H1 (cell line): ENCODE data around the gene SKAP2. TPM values are rescaled to one million over a fixed set of nuclear protein-coding genes. Genes with fewer than 3 reads are reported as not detected.

Experiments
- CTCF ChIA-PET: fragments of 300-600 bp; sonication (Branson Sonifier 250); formaldehyde crosslinking; loops from one replicate; lab custom pipeline; 2021; ENCODE audit not compliant: partially characterized antibody; lab: Charles Lee
- POLR2A ChIA-PET: fragments of 300-600 bp; sonication (Branson Sonifier 250); formaldehyde crosslinking; loops from one replicate; lab custom pipeline; 2021; ENCODE audit warnings: inconsistent platforms; ENCODE audit not compliant: partially characterized antibody; lab: Charles Lee
- DNase-seq, 2 experiments: peaks; one replicate each; pipeline versions ENCODE4 v3.0.0 to v3.0.0-alpha.2; 2010 to 2022; ENCODE audit warnings: low spot score in 2 of 2, low read depth in 1 of 2, mixed read lengths in 1 of 2
- FAIRE-seq: peaks from 2 replicates; lab custom pipeline; 2011; peaks lifted over from hg19 to GRCh38; lab: Jason Lieb, UNC
- H2AFZ ChIP-seq: 2 replicates; pipeline ENCODE4 v1.8.1; 2012; ENCODE audit warnings: low read length, inconsistent platforms
- H2AK5ac ChIP-seq: 2 replicates; pipeline ENCODE4 v1.6.1; 2013; ENCODE audit warnings: low read depth, low read length
- H2BK120ac ChIP-seq: replicated peaks from 2 replicates; pipeline ENCODE3; 2013; ENCODE audit warnings: low read depth, low read length, inconsistent platforms
- H2BK12ac ChIP-seq: 2 replicates; pipeline ENCODE4 v1.6.1; 2013; ENCODE audit warnings: low read depth, low read length
- H2BK15ac ChIP-seq: 2 replicates; pipeline ENCODE4 v1.6.1; 2013; ENCODE audit warnings: low read length
- H2BK20ac ChIP-seq: 2 replicates; pipeline ENCODE4 v1.6.1; 2013; ENCODE audit warnings: low read length
- H2BK5ac ChIP-seq: 2 replicates; pipeline ENCODE4 v1.6.1; 2013; ENCODE audit warnings: low read depth, low read length
- H3K14ac ChIP-seq: 2 replicates; pipeline ENCODE4 v1.6.1; 2013; ENCODE audit warnings: inconsistent platforms; ENCODE audit not compliant: insufficient read length
- H3K18ac ChIP-seq: 2 replicates; pipeline ENCODE4 v1.6.1; 2013; ENCODE audit warnings: low read length; ENCODE audit errors: extremely low read depth
- H3K23ac ChIP-seq: 2 replicates; pipeline ENCODE4 v1.6.1; 2013; ENCODE audit warnings: inconsistent platforms; ENCODE audit not compliant: insufficient read length
- H3K23me2 ChIP-seq: 2 replicates; pipeline ENCODE4 v1.6.1; 2013; ENCODE audit warnings: low read depth, low read length
- H3K27ac ChIP-seq: 2 replicates; pipeline ENCODE4 v1.6.1; 2011; ENCODE audit warnings: low read depth, low read length, inconsistent platforms
- H3K27me3 ChIP-seq, 4 experiments: replicated peaks in 1 of 4; 1 replicate in 1 of 4; 2 replicates in 3 of 4; pipeline versions ENCODE4 v1.6.1 to v1.8.1; 2011 to 2013; ENCODE audit warnings: low read length in 3 of 4, mild to moderate bottlenecking in 3 of 4, inconsistent platforms in 2 of 4, mixed read lengths in 2 of 4, moderate library complexity in 1 of 4; ENCODE audit not compliant: control insufficient read depth in 3 of 4, insufficient read depth in 3 of 4; ENCODE audit errors: extremely low read depth in 1 of 4
- H3K36me3 ChIP-seq, 4 experiments: 2 replicates each; pipeline versions ENCODE4 v1.6.1 to v1.8.1; 2011 to 2013; ENCODE audit warnings: mild to moderate bottlenecking in 4 of 4, low read length in 3 of 4, moderate library complexity in 2 of 4, control low read depth in 1 of 4, inconsistent platforms in 1 of 4; ENCODE audit not compliant: insufficient read depth in 4 of 4, control insufficient read depth in 2 of 4
- H3K4ac ChIP-seq: replicated peaks from 2 replicates; pipeline ENCODE3; 2013; ENCODE audit warnings: low read length, low read depth, mixed read lengths, inconsistent platforms; ENCODE audit not compliant: insufficient read length
- H3K4me1 ChIP-seq, 4 experiments: replicated peaks in 1 of 4; 1 replicate in 1 of 4; 2 replicates in 3 of 4; pipeline versions ENCODE4 v1.6.1 to v1.8.1; 2011 to 2013; ENCODE audit warnings: low read length in 3 of 4, inconsistent platforms in 2 of 4, mixed read lengths in 1 of 4; ENCODE audit not compliant: insufficient read depth in 4 of 4, control insufficient read depth in 3 of 4
- H3K4me2 ChIP-seq, 2 experiments: 2 replicates each; pipeline versions ENCODE4 v1.6.1 to v1.8.1; 2011 to 2013; ENCODE audit warnings: low read depth in 2 of 2, low read length in 2 of 2, control low read depth in 1 of 2, inconsistent platforms in 1 of 2, mild to moderate bottlenecking in 1 of 2; ENCODE audit not compliant: insufficient read depth in 1 of 2
- H3K4me3 ChIP-seq, 4 experiments: fragments of 200-600, 300-600 bp in 1 of 4; sonication (generic), shearing (Covaris generic), sonication (Bioruptor Twin) in 1 of 4; 2 replicates each; pipeline versions ENCODE4 v1.5.1 to v1.8.1; 2011 to 2016; ENCODE audit warnings: low read length in 4 of 4, low read depth in 3 of 4, control low read depth in 2 of 4, inconsistent platforms in 2 of 4, mild to moderate bottlenecking in 2 of 4, mixed read lengths in 1 of 4, moderate library complexity in 1 of 4; ENCODE audit not compliant: insufficient read depth in 2 of 4; ENCODE audit errors: extremely low read depth in 1 of 4
- H3K56ac ChIP-seq: replicated peaks from 2 replicates; pipeline ENCODE3; 2013; ENCODE audit warnings: low read depth, mild to moderate bottlenecking, mixed read lengths, low read length, inconsistent platforms; ENCODE audit not compliant: insufficient read length
- H3K79me1 ChIP-seq: 2 replicates; pipeline ENCODE4 v1.6.1; 2013; ENCODE audit warnings: low read depth, low read length, control low read depth
- H3K79me2 ChIP-seq, 2 experiments: 2 replicates each; pipeline versions ENCODE4 v1.6.1 to v1.8.1; 2012 to 2013; ENCODE audit warnings: low read length in 2 of 2, mild to moderate bottlenecking in 2 of 2, inconsistent platforms in 1 of 2; ENCODE audit not compliant: insufficient read depth in 2 of 2, control insufficient read depth in 1 of 2
- H3K9ac ChIP-seq, 4 experiments: replicated peaks in 1 of 4; 1 replicate in 1 of 4; 2 replicates in 3 of 4; pipeline versions ENCODE4 v1.6.1 to v1.8.1; 2011 to 2013; ENCODE audit warnings: low read depth in 3 of 4, low read length in 3 of 4, control low read depth in 2 of 4, mild to moderate bottlenecking in 2 of 4, moderate library complexity in 2 of 4, inconsistent platforms in 1 of 4; ENCODE audit errors: extremely low read depth in 1 of 4
- H3K9me3 ChIP-seq, 2 experiments: 2 replicates each; pipeline versions ENCODE4 v1.6.1 to v1.8.1; 2012 to 2013; ENCODE audit warnings: mild to moderate bottlenecking in 2 of 2, moderate library complexity in 2 of 2, control low read depth in 1 of 2, inconsistent platforms in 1 of 2, low read depth in 1 of 2, low read length in 1 of 2, mixed read lengths in 1 of 2; ENCODE audit not compliant: insufficient read depth in 2 of 2
- H4K20me1 ChIP-seq, 2 experiments: replicated peaks in 1 of 2; 2 replicates each; pipeline versions ENCODE3 to v1.8.1; 2011 to 2013; ENCODE audit warnings: inconsistent platforms in 2 of 2, low read length in 2 of 2, mild to moderate bottlenecking in 1 of 2; ENCODE audit not compliant: insufficient read depth in 2 of 2, control insufficient read depth in 1 of 2
- H4K5ac ChIP-seq: 2 replicates; pipeline ENCODE4 v1.6.1; 2013; ENCODE audit warnings: low read length, low read depth, mixed read lengths, inconsistent platforms; ENCODE audit not compliant: insufficient read length
- H4K8ac ChIP-seq: 2 replicates; pipeline ENCODE4 v1.8.0; 2013; ENCODE audit warnings: mild to moderate bottlenecking, moderate library complexity, low read length, inconsistent platforms; ENCODE audit not compliant: insufficient read depth; ENCODE audit errors: extremely low read depth
- H4K91ac ChIP-seq: replicated peaks from 2 replicates; pipeline ENCODE3; 2013; ENCODE audit warnings: low read length, mixed read lengths, inconsistent platforms; ENCODE audit not compliant: insufficient read length
- WGBS, 2 experiments: shearing (Covaris generic) in 1 of 2; methylation state at CpG; one replicate each; pipeline versions ENCODE4 v1.1.6 to v1.1.7; 2013 to 2015; ENCODE audit warnings: low lambda C conversion rate in 2 of 2, mixed read lengths in 2 of 2, inconsistent platforms in 1 of 2, low coverage in 1 of 2, missing lambda C conversion rate in 1 of 2; ENCODE audit not compliant: insufficient replicate concordance in 2 of 2, insufficient coverage in 1 of 2, insufficient read length in 1 of 2; ENCODE audit errors: extremely low coverage in 1 of 2, missing lambda C conversion rate in 1 of 2; 5-methylcytosine and 5-hydroxymethylcytosine counted together
- polyA plus RNA-seq, 7 experiments: library from polyadenylated mRNA; depleted of rRNA in 3 of 7; stranded (reverse) in 5 of 7; unstranded in 2 of 7; fragments of >200 nt in 5 of 7; fragments of 200-250 nt in 2 of 7; gene quantifications; 1 replicate in 5 of 7; 2 replicates in 1 of 7; 4 replicates in 1 of 7; pipeline versions ENCODE4 v1.2.1 to v1.2.3, GENCODE V29; 2011 to 2013; ENCODE audit warnings: missing spikeins in 2 of 7, mixed read lengths in 2 of 7
- total RNA-seq: library from RNA; stranded (reverse); fragmentation: NEBNext Ultra II Directional; extraction: Animal tissue kit (Norgen Biotek cat#: 25700); gene quantifications from 2 replicates; pipeline ENCODE4 v1.2.1, GENCODE V29; 2021

SKAP2 gene
- total and polyA plus RNA-seq, 2 of the 8 experiments (the other 6 are each of a cell fraction or from before 2014, with no cell fraction given): 0.53 to 5.1 TPM

- DNase-seq (no peak), FAIRE-seq (peak; percentile 88)
- H3K36me3 ChIP-seq: no peaks in the 10 kb centered on the region
- H3K4me3 ChIP-seq: peak overlapping the region in 1 of 4 experiments; percentile 14; a peak in 2 of 8 replicates
- H3K23ac ChIP-seq: no peak overlapping the region
- no peaks in the 10 kb centered on the region for H3K23me2 ChIP-seq
- no peaks in the 10 kb centered on the region for H4K20me1 ChIP-seq
- H3K9me3 ChIP-seq: no peaks in the 10 kb centered on the region
- no peak overlapping the region for H4K91ac ChIP-seq
- peak overlapping the region; percentile 32 for H4K5ac ChIP-seq
- peaks cover 0 to 4% (median 2%) of the 10 kb centered on the region in 4 experiments; a peak in 3 of 7 replicates for H3K4me1 ChIP-seq
- no peak overlapping the region for H2AK5ac ChIP-seq
- H3K79me2 ChIP-seq: no peaks in the 10 kb centered on the region
- POLR2A ChIA-PET: no interaction called here
- H3K9ac ChIP-seq: no peak overlapping the region
- no peaks in the 10 kb centered on the region; a peak in 2 of 7 replicates for H3K27me3 ChIP-seq
- no peak overlapping the region for H3K18ac ChIP-seq
- H2BK12ac ChIP-seq: no peak overlapping the region
- H2AFZ ChIP-seq: no peak overlapping the region
- no peaks in the 10 kb centered on the region for H3K79me1 ChIP-seq
- no peak overlapping the region for H2BK120ac ChIP-seq
- H2BK20ac ChIP-seq: no peak overlapping the region
- peak overlapping the region in 1 of 2 experiments; percentile 41; a peak in 3 of 4 replicates for H3K4me2 ChIP-seq
- H3K4ac ChIP-seq: no peak overlapping the region
- H3K14ac ChIP-seq: no peak overlapping the region
- H4K8ac ChIP-seq: no peak overlapping the region
- no peak overlapping the region for H3K56ac ChIP-seq
- H3K27ac ChIP-seq: no peak overlapping the region
- WGBS, 2 experiments: 8% methylated on average over 3 of the region's 3 CpGs; no CpG with 5 or more reads in 1 of the 2 experiments
- H2BK15ac ChIP-seq: no peak overlapping the region
- CTCF ChIA-PET: interaction anchor here (0.6 kb wide), 1 partner anchor 21 kb away, joined by 3 read pairs; no protein-coding TSS in a partner anchor
- no peak overlapping the region for H2BK5ac ChIP-seq
These were observed 80.3 kb downstream of the SKAP2 start for GRCh38 chr7:26784118-26784517.
